CD4-positive, alpha-beta T cell treated with Interleukin-15 for 1 hour (primary cell): ENCODE data around the gene EME1.
A peak's percentile ranks its signal among the peaks of the same experiment; 100 is the strongest.
"Not testable (repeated sequence)": the region's sequence is repeated elsewhere in the genome, so short reads cannot be mapped to it uniquely, and the experiment has no call there.

Experiments
- DNase-seq: peaks from one replicate; pipeline ENCODE4 v3.0.0-alpha.2; 2020

The EME1 gene

GRCh38 chr17:50397111-50397918 is 24.3 kb downstream of the EME1 start, which contains the start of gene LRRC59:
LRRC59 (minus strand) TSS chr17:50397523; CDS start chr17:50397317, 206 bp downstream.
- DNase-seq, result peak; percentile 90

GRCh38 chr17:50397919-50398285 is 24.9 kb downstream of the EME1 start:
- DNase-seq, result no peak

- not testable (repeated sequence) for DNase-seq
Observed at GRCh38 chr17:50398672-50399071, 25.6 kb downstream of the EME1 start.

- DNase-seq, result not testable (repeated sequence)
Observed at GRCh38 chr17:50399591-50399990, 26.6 kb downstream of the EME1 start.

GRCh38 chr17:50405351-50405750 is 32.3 kb downstream of the EME1 start:
- DNase-seq, result not testable (repeated sequence)

- no peak for DNase-seq
Observed at GRCh38 chr17:50406578-50406977, 33.5 kb downstream of the EME1 start.

- DNase-seq, result no peak
Observed at GRCh38 chr17:50407921-50408320, 34.9 kb downstream of the EME1 start.

- DNase-seq, result no peak
Observed at GRCh38 chr17:50412188-50412732, 39.2 kb downstream of the EME1 start.

GRCh38 chr17:50414808-50415207 is 41.8 kb downstream of the EME1 start:
- DNase-seq, result no peak

- DNase-seq, result not testable (repeated sequence)
Observed at GRCh38 chr17:50419577-50419976, 46.5 kb downstream of the EME1 start.

- DNase-seq, result no peak
Observed at GRCh38 chr17:50420419-50421112, 47.5 kb downstream of the EME1 start.

GRCh38 chr17:50421308-50422051 is 48.5 kb downstream of the EME1 start:
- DNase-seq, result no peak

GRCh38 chr17:50422738-50423137 is 49.7 kb downstream of the EME1 start:
- DNase-seq, result no peak

- peak; percentile 21 for DNase-seq
Observed at GRCh38 chr17:50423553-50424159, 50.6 kb downstream of the EME1 start.

GRCh38 chr17:50424246-50424995 is 51.4 kb downstream of the EME1 start:
- no peak for DNase-seq

- no peak for DNase-seq
Observed at GRCh38 chr17:50424996-50425681, 52.1 kb downstream of the EME1 start.

GRCh38 chr17:50425682-50426471 is 52.8 kb downstream of the EME1 start, which contains the start of gene ACSF2:
ACSF2 (plus strand) TSS chr17:50426218; CDS start chr17:50426262, 44 bp downstream.
- peak; percentile 66 for DNase-seq

GRCh38 chr17:50426472-50426782 is 53.4 kb downstream of the EME1 start:
- DNase-seq, result no peak

GRCh38 chr17:50426814-50427787 is 54.1 kb downstream of the EME1 start:
- no peak for DNase-seq
